ENCODE data around the gene AP1M1. TPM values are rescaled to one million over a fixed set of nuclear protein-coding genes. Genes with fewer than 3 reads are reported as not detected.
"Not testable (repeated sequence)": the region's sequence is repeated elsewhere in the genome, so short reads cannot be mapped to it uniquely, and the experiment has no call there.

Gene AP1M1
- total and polyA plus RNA-seq, 2 experiments from 2014 or later, result 56.7 to 93.3 TPM

DNA sequence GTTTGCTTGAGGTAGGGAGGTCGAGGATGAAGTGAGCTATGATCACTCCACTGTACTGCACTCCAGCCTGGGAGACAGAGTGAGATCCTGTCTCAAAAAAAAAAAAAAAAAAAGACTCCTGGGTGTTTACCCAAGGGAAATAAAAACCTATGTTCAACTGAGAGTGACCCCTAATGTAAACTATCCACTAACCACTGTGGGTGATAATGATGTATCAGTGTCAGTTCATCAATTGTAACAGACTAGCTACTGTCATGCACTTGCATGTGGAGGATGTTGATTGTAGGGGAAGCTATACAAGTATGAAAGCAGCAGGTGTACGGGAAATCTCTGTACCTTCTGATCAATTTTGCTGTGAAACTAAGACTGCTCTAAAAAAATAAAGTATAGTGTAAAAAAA, 21.8 kb upstream of the AP1M1 start:
- Histone ChIP-seq H3K9me3 (ENCODE audit: low read depth) (no peaks in the 10 kb centered on the region), H3K27ac (no peak overlapping the region), H2AFZ (no peak overlapping the region), H3K36me3 (replicated peaks; ENCODE audit: insufficient read depth, low read depth) (no peaks in the 10 kb centered on the region), H3K4me3 (no peak overlapping the region), H3K4me2 (no peak overlapping the region), H4K20me1 (ENCODE audit: insufficient read depth, poor library complexity, severe bottlenecking) (no peaks in the 10 kb centered on the region), H3K9me2 (replicated peaks; ENCODE audit: insufficient read depth) (no peaks in the 10 kb centered on the region), H3K79me2 (no peaks in the 10 kb centered on the region), H3K27me3 (no peaks in the 10 kb centered on the region), H3K4me1 (ENCODE audit: insufficient read depth) (no peaks in the 10 kb centered on the region)
- WGBS (ENCODE audit: low lambda C conversion rate, missing lambda C conversion rate), result 58% methylated on average over 2 of the region's 2 CpGs
- no peak for TF ChIP-seq EZH2 (IDR thresholded peaks at IDR 0.05; ENCODE audit: borderline replicate concordance)
- TF ChIP-seq EZH2phosphoT487 (IDR thresholded peaks at IDR 0.05; ENCODE audit: low read depth, severe bottlenecking, unreplicated experiment), result no peak
- TF ChIP-seq, protein P1, sequence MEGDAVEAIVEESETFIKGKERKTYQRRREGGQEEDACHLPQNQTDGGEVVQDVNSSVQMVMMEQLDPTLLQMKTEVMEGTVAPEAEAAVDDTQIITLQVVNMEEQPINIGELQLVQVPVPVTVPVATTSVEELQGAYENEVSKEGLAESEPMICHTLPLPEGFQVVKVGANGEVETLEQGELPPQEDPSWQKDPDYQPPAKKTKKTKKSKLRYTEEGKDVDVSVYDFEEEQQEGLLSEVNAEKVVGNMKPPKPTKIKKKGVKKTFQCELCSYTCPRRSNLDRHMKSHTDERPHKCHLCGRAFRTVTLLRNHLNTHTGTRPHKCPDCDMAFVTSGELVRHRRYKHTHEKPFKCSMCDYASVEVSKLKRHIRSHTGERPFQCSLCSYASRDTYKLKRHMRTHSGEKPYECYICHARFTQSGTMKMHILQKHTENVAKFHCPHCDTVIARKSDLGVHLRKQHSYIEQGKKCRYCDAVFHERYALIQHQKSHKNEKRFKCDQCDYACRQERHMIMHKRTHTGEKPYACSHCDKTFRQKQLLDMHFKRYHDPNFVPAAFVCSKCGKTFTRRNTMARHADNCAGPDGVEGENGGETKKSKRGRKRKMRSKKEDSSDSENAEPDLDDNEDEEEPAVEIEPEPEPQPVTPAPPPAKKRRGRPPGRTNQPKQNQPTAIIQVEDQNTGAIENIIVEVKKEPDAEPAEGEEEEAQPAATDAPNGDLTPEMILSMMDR (IDR thresholded peaks at IDR 0.05; ENCODE audit: poor library complexity), result no peak
- DNase-seq (ENCODE audit: low spot score), result no peak

DNA sequence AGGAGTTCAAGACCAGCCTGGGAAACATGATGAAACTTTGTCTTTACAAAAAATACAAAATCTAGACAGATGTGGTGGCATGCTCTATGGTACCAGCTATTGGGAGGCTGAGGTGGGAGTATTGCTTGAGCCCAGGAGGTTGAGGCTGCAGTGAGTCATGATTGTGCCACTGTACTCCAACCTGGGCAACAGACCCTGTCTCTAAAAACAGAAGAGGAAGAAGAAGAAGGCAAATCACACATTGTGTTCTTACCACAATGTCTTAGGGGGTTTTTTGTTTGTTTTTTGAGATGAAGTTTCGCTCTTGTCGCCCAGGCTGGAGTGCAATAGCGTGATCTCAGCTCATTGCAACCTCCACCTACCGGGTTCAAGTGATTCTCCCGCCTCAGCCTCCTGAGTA, 18.8 kb upstream of the AP1M1 start:
- H3K9me2 ChIP-seq (replicated peaks; ENCODE audit: insufficient read depth); H3K79me2 ChIP-seq; H2AFZ ChIP-seq; H3K36me3 ChIP-seq (replicated peaks; ENCODE audit: insufficient read depth, low read depth); H4K20me1 ChIP-seq (ENCODE audit: insufficient read depth, poor library complexity, severe bottlenecking); H3K27me3 ChIP-seq; H3K27ac ChIP-seq; DNase-seq (ENCODE audit: low spot score); H3K4me1 ChIP-seq (ENCODE audit: insufficient read depth); H3K4me3 ChIP-seq; H3K9me3 ChIP-seq (ENCODE audit: low read depth); H3K4me2 ChIP-seq: not testable (repeated sequence)
- 94% methylated on average over 5 of the region's 5 CpGs for WGBS (ENCODE audit: low lambda C conversion rate, missing lambda C conversion rate)

DNA sequence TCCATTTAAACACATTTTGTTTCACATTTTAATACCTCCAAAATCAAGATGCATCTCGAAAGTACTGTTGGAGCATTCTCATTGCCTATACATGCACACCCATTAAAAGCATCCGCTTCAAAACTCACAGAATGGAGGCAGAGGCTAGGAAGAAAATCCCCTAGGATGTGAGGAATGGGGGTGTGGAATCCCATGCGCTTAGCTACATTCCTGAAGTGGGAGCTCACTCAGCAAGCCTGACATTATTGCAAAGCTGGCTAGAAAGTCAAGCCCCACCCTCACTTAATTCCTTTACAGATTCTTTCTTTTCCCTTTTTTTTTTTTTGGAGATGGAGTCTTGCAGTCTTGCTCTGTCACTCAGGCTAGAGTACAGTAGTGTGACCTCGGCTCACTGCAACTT, 17.1 kb upstream of the AP1M1 start:
- WGBS (ENCODE audit: low lambda C conversion rate, missing lambda C conversion rate), result 42% methylated on average over 4 of the region's 4 CpGs
- H3K9me2 ChIP-seq (replicated peaks; ENCODE audit: insufficient read depth), result no peaks in the 10 kb centered on the region
- TF ChIP-seq EZH2 (IDR thresholded peaks at IDR 0.05; ENCODE audit: borderline replicate concordance) (no peak), EZH2phosphoT487 (IDR thresholded peaks at IDR 0.05; ENCODE audit: low read depth, severe bottlenecking, unreplicated experiment) (no peak)
- TF ChIP-seq, protein P1 (IDR thresholded peaks at IDR 0.05; ENCODE audit: poor library complexity), result no peak
- no peaks in the 10 kb centered on the region for H3K4me1 ChIP-seq (ENCODE audit: insufficient read depth)
- no peak overlapping the region for H2AFZ ChIP-seq
- H3K36me3 ChIP-seq (replicated peaks; ENCODE audit: insufficient read depth, low read depth), result no peaks in the 10 kb centered on the region
- no peaks in the 10 kb centered on the region for H4K20me1 ChIP-seq (ENCODE audit: insufficient read depth, poor library complexity, severe bottlenecking)
- no peaks in the 10 kb centered on the region for H3K9me3 ChIP-seq (ENCODE audit: low read depth)
- peaks cover under 1% of the 10 kb centered on the region for H3K79me2 ChIP-seq
- peak; percentile 58 for DNase-seq (ENCODE audit: low spot score)
- no peak overlapping the region for H3K4me2 ChIP-seq
- no peak overlapping the region for H3K27ac ChIP-seq
- H3K27me3 ChIP-seq, result no peaks in the 10 kb centered on the region
- H3K4me3 ChIP-seq, result no peak overlapping the region

DNA sequence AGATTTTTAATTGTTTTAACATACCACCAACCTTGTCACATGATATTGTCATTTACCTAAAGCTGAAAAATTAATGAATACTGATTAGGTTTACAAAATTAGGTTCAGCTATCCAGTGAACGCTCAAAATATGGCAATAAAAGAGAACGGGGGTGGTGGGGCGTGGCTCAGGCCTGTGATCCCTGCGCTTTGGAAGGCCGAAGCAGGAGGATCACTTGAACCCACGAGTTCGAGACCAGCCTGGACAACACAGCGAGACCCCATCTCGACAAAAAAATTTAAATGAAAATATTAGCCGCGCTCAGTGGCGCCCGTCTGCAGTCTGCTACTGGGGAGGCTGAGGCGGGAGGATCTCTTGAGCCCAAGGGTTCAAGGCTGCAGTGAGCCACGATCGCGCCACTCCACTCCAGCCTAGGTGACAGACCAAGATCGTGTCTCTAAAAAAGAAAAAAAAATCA, 13.0 kb upstream of the AP1M1 start:
- Histone ChIP-seq H3K9me3 (ENCODE audit: low read depth) (no peaks in the 10 kb centered on the region), H3K36me3 (replicated peaks; ENCODE audit: insufficient read depth, low read depth) (no peaks in the 10 kb centered on the region), H4K20me1 (ENCODE audit: insufficient read depth, poor library complexity, severe bottlenecking) (no peaks in the 10 kb centered on the region), H3K27ac (peak overlapping the region; percentile 57), H2AFZ (peak overlapping the region; percentile 77), H3K4me3 (no peak overlapping the region), H3K79me2 (peaks cover 37% of the 10 kb centered on the region), H3K4me1 (ENCODE audit: insufficient read depth) (peaks cover 8% of the 10 kb centered on the region), H3K9me2 (replicated peaks; ENCODE audit: insufficient read depth) (no peaks in the 10 kb centered on the region), H3K4me2 (peak overlapping the region; percentile 76), H3K27me3 (no peaks in the 10 kb centered on the region)
- TF ChIP-seq EZH2 (IDR thresholded peaks at IDR 0.05; ENCODE audit: borderline replicate concordance) (no peak), EZH2phosphoT487 (IDR thresholded peaks at IDR 0.05; ENCODE audit: low read depth, severe bottlenecking, unreplicated experiment) (no peak)
- TF ChIP-seq, protein P1 (IDR thresholded peaks at IDR 0.05; ENCODE audit: poor library complexity), result no peak
- WGBS (ENCODE audit: low lambda C conversion rate, missing lambda C conversion rate), result 65% methylated on average over 18 of the region's 18 CpGs
- DNase-seq (ENCODE audit: low spot score), result no peak

All from hepatocyte (in vitro differentiated cells).